ENCODE data around the gene UNC5CL. TPM values are rescaled to one million over a fixed set of nuclear protein-coding genes. Genes with fewer than 3 reads are reported as not detected.

The UNC5CL gene
- total and polyA plus RNA-seq, 9 of the 15 experiments (the other 6 are each of a cell fraction or from before 2014, with no cell fraction given) = 0.07 to 1.8 (median 0.62) TPM; not detected in 1

DNA sequence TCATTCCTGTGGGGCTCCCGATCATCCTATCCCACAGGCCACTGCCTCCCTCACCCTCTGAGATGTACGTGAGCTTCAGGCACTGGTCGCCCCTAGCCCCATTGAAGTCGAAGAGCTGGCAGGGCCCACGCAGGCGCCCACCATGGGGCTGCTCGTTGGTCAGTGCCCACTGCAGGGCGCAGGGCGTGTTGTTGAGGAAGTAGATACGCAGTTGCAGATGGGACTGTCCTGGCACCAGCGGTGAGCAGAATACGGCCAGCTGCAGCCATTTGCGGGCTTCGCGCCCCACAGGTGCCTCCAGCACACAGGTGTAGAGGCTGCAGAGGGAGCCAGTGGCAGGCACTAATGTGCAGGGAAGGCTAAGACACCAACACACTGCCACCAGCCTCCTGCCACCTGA is 6.2 kb downstream of the UNC5CL start:
- DNase-seq (ENCODE audit: extremely low read depth in 1 of 4, low spot score in 3 of 4) = no peak
- H2AFZ ChIP-seq (ENCODE audit: low read depth, low read length) = no peak overlapping the region
- no peak overlapping the region for H3K4me3 ChIP-seq
- H3K4me2 ChIP-seq (ENCODE audit: insufficient read depth, low read length) = no peak overlapping the region
- no peak overlapping the region; a peak in 1 of 4 replicates for H3K9ac ChIP-seq (ENCODE audit: insufficient read depth in 1 of 2, low read depth in 2 of 2, low read length in 2 of 2)
- no peak for ATAC-seq
- no peaks in the 10 kb centered on the region for H4K20me1 ChIP-seq (replicated peaks; ENCODE audit: control insufficient read depth, insufficient read depth, low read length)
- H3K9me1 ChIP-seq (ENCODE audit: control insufficient read depth, insufficient read depth, low read length) = no peaks in the 10 kb centered on the region
- FAIRE-seq = no peak
- ChIA-PET POLR2A (interaction anchor here (1.0 kb wide), 1 partner anchor 10 kb away, joined by 5 read pairs; the partner anchor contains the start of gene TSPO2), CTCF (ENCODE audit: low intra/inter-chr PET ratio) (no interaction called here)
- peaks cover 0 to 12% of the 10 kb centered on the region in 2 experiments; a peak in 4 of 5 replicates for H3K4me1 ChIP-seq (replicated peaks in 1 of 2; ENCODE audit: control insufficient read depth in 2 of 2, insufficient read depth in 2 of 2, low read length in 2 of 2)
- in situ Hi-C loops (cut with MboI) (loop anchor here (25.0 kb wide), 1 partner anchor 1671 kb away; no protein-coding TSS in a partner anchor), intact Hi-C loops (cut with micrococcal nuclease) (no loop called here)
- H3K36me3 ChIP-seq (ENCODE audit: control insufficient read depth, insufficient read depth, low read length) = no peaks in the 10 kb centered on the region
- BruUV-seq (replicated peaks) = no TSS peak
- no peaks in the 10 kb centered on the region for H3K9me3 ChIP-seq (replicated peaks; ENCODE audit: control insufficient read depth, insufficient read depth, low read depth, low read length)
- H3K27ac ChIP-seq (ENCODE audit: extremely low read depth, low read depth, low read length) = no peak overlapping the region
- 34% methylated on average over 15 of the region's 15 CpGs for WGBS (ENCODE audit: insufficient coverage, low coverage, missing lambda C conversion rate)
- no peaks in the 10 kb centered on the region for H3K79me2 ChIP-seq (ENCODE audit: control insufficient read depth, insufficient read depth, low read length)
- peaks cover 3 to 23% of the 10 kb centered on the region in 2 experiments; a peak in 3 of 5 replicates for H3K27me3 ChIP-seq (ENCODE audit: control insufficient read depth in 2 of 2, insufficient read depth in 2 of 2, low read length in 2 of 2)
- no peak for TF ChIP-seq HDAC1 (IDR thresholded peaks at IDR 0.05)
- no peak for TF ChIP-seq ZNF764 (CRISPR knock-in tag; IDR thresholded peaks at IDR 0.05; ENCODE audit: low read depth)
- TF ChIP-seq ZNF134 (CRISPR knock-in tag; conservative IDR thresholded peaks at IDR 0.05) = no peak
- no peak for TF ChIP-seq BACH1 (tag; IDR thresholded peaks at IDR 0.05)
- TF ChIP-seq TAF1 (IDR thresholded peaks at IDR 0.05; ENCODE audit: control insufficient read depth, extremely low read depth, insufficient read depth, low read length, severe bottlenecking) = no peak
- TF ChIP-seq ZNF165 (CRISPR knock-in tag; IDR thresholded peaks at IDR 0.05; ENCODE audit: borderline replicate concordance) = no peak
- no peak for TF ChIP-seq ZNF316 (IDR thresholded peaks at IDR 0.05)
- TF ChIP-seq, protein P1, sequence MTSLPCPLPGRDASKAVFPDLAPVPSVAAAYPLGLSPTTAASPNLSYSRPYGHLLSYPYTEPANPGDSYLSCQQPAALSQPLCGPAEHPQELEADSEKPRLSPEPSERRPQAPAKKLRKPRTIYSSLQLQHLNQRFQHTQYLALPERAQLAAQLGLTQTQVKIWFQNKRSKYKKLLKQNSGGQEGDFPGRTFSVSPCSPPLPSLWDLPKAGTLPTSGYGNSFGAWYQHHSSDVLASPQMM (CRISPR knock-in tag; IDR thresholded peaks at IDR 0.05) = no peak
- no peak for TF ChIP-seq CAMTA2 (CRISPR knock-in tag; conservative IDR thresholded peaks at IDR 0.05)
- TF ChIP-seq NR3C1 (CRISPR knock-in tag; IDR thresholded peaks at IDR 0.05) = no peak
- no peak for TF ChIP-seq DIDO1 (tag; IDR thresholded peaks at IDR 0.05; ENCODE audit: low read depth)
- TF ChIP-seq GTF2E2 (tag; IDR thresholded peaks at IDR 0.05) = no peak
- TF ChIP-seq ASH1L (IDR thresholded peaks at IDR 0.05; ENCODE audit: borderline replicate concordance, low read depth, partially characterized antibody) = no peak
- TF ChIP-seq ZNF3 (CRISPR knock-in tag; IDR thresholded peaks at IDR 0.05) = no peak
- TF ChIP-seq CEBPB (tag; IDR thresholded peaks at IDR 0.05) = no peak
- TF ChIP-seq TAF7 (tag; IDR thresholded peaks at IDR 0.05) = no peak
- TF ChIP-seq, protein P2, sequence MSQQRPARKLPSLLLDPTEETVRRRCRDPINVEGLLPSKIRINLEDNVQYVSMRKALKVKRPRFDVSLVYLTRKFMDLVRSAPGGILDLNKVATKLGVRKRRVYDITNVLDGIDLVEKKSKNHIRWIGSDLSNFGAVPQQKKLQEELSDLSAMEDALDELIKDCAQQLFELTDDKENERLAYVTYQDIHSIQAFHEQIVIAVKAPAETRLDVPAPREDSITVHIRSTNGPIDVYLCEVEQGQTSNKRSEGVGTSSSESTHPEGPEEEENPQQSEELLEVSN (IDR thresholded peaks at IDR 0.05; ENCODE audit: borderline replicate concordance in 1 of 2, extremely low read depth in 1 of 2, insufficient read depth in 1 of 2, insufficient read length in 1 of 2, low read depth in 1 of 2, low read length in 1 of 2, poor library complexity in 1 of 2, severe bottlenecking in 1 of 2) = no peak
- TF ChIP-seq, protein P3, sequence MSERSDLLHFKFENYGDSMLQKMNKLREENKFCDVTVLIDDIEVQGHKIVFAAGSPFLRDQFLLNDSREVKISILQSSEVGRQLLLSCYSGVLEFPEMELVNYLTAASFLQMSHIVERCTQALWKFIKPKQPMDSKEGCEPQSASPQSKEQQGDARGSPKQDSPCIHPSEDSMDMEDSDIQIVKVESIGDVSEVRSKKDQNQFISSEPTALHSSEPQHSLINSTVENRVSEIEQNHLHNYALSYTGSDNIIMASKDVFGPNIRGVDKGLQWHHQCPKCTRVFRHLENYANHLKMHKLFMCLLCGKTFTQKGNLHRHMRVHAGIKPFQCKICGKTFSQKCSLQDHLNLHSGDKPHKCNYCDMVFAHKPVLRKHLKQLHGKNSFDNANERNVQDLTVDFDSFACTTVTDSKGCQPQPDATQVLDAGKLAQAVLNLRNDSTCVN (CRISPR knock-in tag; IDR thresholded peaks at IDR 0.05) = no peak
- TF ChIP-seq, protein P4, sequence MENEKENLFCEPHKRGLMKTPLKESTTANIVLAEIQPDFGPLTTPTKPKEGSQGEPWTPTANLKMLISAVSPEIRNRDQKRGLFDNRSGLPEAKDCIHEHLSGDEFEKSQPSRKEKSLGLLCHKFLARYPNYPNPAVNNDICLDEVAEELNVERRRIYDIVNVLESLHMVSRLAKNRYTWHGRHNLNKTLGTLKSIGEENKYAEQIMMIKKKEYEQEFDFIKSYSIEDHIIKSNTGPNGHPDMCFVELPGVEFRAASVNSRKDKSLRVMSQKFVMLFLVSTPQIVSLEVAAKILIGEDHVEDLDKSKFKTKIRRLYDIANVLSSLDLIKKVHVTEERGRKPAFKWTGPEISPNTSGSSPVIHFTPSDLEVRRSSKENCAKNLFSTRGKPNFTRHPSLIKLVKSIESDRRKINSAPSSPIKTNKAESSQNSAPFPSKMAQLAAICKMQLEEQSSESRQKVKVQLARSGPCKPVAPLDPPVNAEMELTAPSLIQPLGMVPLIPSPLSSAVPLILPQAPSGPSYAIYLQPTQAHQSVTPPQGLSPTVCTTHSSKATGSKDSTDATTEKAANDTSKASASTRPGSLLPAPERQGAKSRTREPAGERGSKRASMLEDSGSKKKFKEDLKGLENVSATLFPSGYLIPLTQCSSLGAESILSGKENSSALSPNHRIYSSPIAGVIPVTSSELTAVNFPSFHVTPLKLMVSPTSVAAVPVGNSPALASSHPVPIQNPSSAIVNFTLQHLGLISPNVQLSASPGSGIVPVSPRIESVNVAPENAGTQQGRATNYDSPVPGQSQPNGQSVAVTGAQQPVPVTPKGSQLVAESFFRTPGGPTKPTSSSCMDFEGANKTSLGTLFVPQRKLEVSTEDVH (IDR thresholded peaks at IDR 0.05; ENCODE audit: low read depth, partially characterized antibody) = no peak

All from K562 (cell line).